ENCODE data around the gene STT3B. TPM values are rescaled to one million over a fixed set of nuclear protein-coding genes. Genes with fewer than 3 reads are reported as not detected.

The STT3B gene
- total RNA-seq, 2 donors from 2014 or later: 126 to 199 TPM

DNA sequence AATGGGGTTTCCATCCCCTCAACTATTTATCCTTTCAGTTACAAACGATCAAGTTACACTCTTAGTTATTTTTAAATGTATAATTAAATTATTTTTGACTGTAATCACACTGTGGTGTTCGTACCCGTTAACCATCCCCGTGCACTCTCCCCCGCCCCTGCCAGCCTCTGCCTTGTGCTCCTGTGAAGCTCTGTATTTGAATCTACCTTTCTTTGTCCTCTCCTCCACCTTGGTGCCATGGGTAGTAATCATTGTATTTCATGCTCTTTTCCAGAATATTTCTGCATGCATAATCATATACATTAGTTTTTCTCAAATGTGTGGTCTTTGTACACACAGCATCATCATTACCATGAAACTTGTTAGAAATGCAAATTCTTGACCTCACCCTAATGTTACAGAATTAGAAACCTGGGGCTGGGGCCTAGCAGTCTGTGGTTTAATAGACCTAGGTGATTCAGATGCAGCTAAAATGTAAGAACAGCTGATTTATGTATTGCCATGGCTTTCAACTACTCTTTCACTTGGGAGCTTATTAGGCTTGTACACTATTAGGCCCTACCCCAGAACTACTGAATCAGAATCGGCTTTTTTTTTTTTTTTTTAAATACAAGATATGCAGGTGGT, 91.5 kb downstream of the STT3B start:
- no peaks in the 10 kb centered on the region for H3K27me3 Mint-ChIP-seq (ENCODE audit: insufficient read depth)
- DNase-seq: no peak
- H3K4me1 ChIP-seq (ENCODE audit: control insufficient read depth, insufficient read depth, low read length): no peaks in the 10 kb centered on the region

DNA sequence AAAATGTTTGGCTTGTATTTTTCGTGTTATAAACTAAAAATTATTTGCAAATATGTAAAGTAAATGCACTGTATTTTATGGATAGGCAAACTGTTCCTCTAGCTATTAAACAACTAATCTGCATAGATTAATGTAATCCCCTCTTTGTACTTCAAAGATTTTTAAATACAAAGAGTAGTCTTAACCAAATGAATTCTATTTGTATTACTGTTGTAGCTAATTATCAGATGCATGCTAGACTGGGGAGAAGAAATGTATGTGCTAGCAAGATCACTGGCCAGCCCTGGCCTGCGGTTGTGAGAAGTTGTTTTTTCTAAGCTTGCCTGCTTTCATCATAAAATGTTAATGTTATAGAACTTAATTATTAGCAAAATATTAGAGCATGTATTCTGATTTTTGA, 92.6 kb downstream of the STT3B start:
- no peaks in the 10 kb centered on the region for H3K27me3 ChIP-seq (ENCODE audit: control insufficient read depth, insufficient read depth, low read length, poor library complexity, severe bottlenecking)
- peaks cover 61% of the 10 kb centered on the region for H3K36me3 Mint-ChIP-seq (ENCODE audit: low read depth)
- no peak overlapping the region for H3K9ac ChIP-seq (ENCODE audit: extremely low read depth, low read length, poor library complexity, severe bottlenecking)
- no peak overlapping the region for H3K4me3 Mint-ChIP-seq
- no peaks in the 10 kb centered on the region for H3K27me3 Mint-ChIP-seq (ENCODE audit: insufficient read depth)
- H3K4me3 ChIP-seq (ENCODE audit: low read length): no peak overlapping the region
- no peak overlapping the region for H3K27ac ChIP-seq (ENCODE audit: low read depth, low read length)
- H3K4me1 Mint-ChIP-seq: peaks cover 25% of the 10 kb centered on the region
- H3K9me3 ChIP-seq (ENCODE audit: control insufficient read depth, low read length): no peaks in the 10 kb centered on the region
- no peak for DNase-seq
- no peak overlapping the region for H3K27ac Mint-ChIP-seq
- peaks cover 100% of the 10 kb centered on the region for H3K36me3 ChIP-seq (ENCODE audit: control insufficient read depth, insufficient read depth, low read length)
- H3K9me3 Mint-ChIP-seq: no peaks in the 10 kb centered on the region
- no peaks in the 10 kb centered on the region for H3K4me1 ChIP-seq (ENCODE audit: control insufficient read depth, insufficient read depth, low read length)
- 67% methylated on average over 2 of the region's 2 CpGs; no CpG with 5 or more reads in 1 of the 2 experiments for WGBS, 2 experiments (ENCODE audit: insufficient coverage in 1 of 2, insufficient read length in 1 of 2)
- TF ChIP-seq, protein P1, sequence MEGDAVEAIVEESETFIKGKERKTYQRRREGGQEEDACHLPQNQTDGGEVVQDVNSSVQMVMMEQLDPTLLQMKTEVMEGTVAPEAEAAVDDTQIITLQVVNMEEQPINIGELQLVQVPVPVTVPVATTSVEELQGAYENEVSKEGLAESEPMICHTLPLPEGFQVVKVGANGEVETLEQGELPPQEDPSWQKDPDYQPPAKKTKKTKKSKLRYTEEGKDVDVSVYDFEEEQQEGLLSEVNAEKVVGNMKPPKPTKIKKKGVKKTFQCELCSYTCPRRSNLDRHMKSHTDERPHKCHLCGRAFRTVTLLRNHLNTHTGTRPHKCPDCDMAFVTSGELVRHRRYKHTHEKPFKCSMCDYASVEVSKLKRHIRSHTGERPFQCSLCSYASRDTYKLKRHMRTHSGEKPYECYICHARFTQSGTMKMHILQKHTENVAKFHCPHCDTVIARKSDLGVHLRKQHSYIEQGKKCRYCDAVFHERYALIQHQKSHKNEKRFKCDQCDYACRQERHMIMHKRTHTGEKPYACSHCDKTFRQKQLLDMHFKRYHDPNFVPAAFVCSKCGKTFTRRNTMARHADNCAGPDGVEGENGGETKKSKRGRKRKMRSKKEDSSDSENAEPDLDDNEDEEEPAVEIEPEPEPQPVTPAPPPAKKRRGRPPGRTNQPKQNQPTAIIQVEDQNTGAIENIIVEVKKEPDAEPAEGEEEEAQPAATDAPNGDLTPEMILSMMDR (conservative IDR thresholded peaks at IDR 0.05): no peak

More for the DNA sequence above, 91.5 kb downstream of the STT3B start:
- Mint-ChIP-seq H3K4me3 (no peak overlapping the region), H3K27ac (no peak overlapping the region), H3K4me1 (peaks cover 25% of the 10 kb centered on the region), H3K36me3 (ENCODE audit: low read depth) (peaks cover 57% of the 10 kb centered on the region), H3K9me3 (no peaks in the 10 kb centered on the region)
- WGBS, 2 experiments (ENCODE audit: insufficient coverage in 1 of 2, insufficient read length in 1 of 2): 80 to 92% methylated on average over 1 to 5 of the region's 6 CpGs
- Histone ChIP-seq H3K9ac (ENCODE audit: extremely low read depth, low read length, poor library complexity, severe bottlenecking) (no peak overlapping the region), H3K4me3 (ENCODE audit: low read length) (no peak overlapping the region), H3K27ac (ENCODE audit: low read depth, low read length) (no peak overlapping the region), H3K9me3 (ENCODE audit: control insufficient read depth, low read length) (no peaks in the 10 kb centered on the region), H3K27me3 (ENCODE audit: control insufficient read depth, insufficient read depth, low read length, poor library complexity, severe bottlenecking) (no peaks in the 10 kb centered on the region), H3K36me3 (ENCODE audit: control insufficient read depth, insufficient read depth, low read length) (peaks cover 98% of the 10 kb centered on the region)
- TF ChIP-seq, protein P1 (conservative IDR thresholded peaks at IDR 0.05): no peak

DNA sequence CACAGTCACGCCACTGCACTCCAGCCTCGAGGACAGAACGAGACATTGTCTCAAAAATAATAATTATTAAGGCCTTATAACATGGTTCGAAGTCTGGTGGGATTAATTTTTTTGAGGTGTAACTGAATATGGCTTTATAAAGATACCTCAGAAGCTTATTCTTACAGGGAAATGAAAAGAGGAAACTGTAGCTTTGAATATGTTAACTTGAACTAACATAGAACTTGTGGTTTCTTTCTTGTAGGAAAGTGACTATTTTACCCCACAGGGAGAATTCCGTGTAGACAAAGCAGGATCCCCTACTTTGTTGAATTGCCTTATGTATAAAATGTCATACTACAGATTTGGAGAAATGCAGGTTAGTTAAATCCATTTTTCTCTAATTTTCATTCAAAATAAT, 96.3 kb downstream of the STT3B start:
- H3K27me3 ChIP-seq (ENCODE audit: control insufficient read depth, insufficient read depth, low read length, poor library complexity, severe bottlenecking): no peaks in the 10 kb centered on the region
- Mint-ChIP-seq H3K4me3 (no peak overlapping the region), H3K36me3 (ENCODE audit: low read depth) (peaks cover 69% of the 10 kb centered on the region), H3K4me1 (peaks cover 23% of the 10 kb centered on the region), H3K27ac (no peak overlapping the region), H3K27me3 (ENCODE audit: insufficient read depth) (no peaks in the 10 kb centered on the region), H3K9me3 (no peaks in the 10 kb centered on the region)
- WGBS, 2 experiments (ENCODE audit: insufficient coverage in 1 of 2, insufficient read length in 1 of 2): 97% methylated on average over 4 of the region's 5 CpGs; no CpG with 5 or more reads in 1 of the 2 experiments
- H3K9ac ChIP-seq (ENCODE audit: extremely low read depth, low read length, poor library complexity, severe bottlenecking): no peak overlapping the region
- H3K36me3 ChIP-seq (ENCODE audit: control insufficient read depth, insufficient read depth, low read length): peaks cover 100% of the 10 kb centered on the region
- no peak for DNase-seq
- H3K4me3 ChIP-seq (ENCODE audit: low read length): no peak overlapping the region
- H3K9me3 ChIP-seq (ENCODE audit: control insufficient read depth, low read length): no peaks in the 10 kb centered on the region
- TF ChIP-seq, protein P1 (conservative IDR thresholded peaks at IDR 0.05): no peak
- no peaks in the 10 kb centered on the region for H3K4me1 ChIP-seq (ENCODE audit: control insufficient read depth, insufficient read depth, low read length)
- H3K27ac ChIP-seq (ENCODE audit: low read depth, low read length): no peak overlapping the region
